ENCODE data around the gene FSTL4. TPM values are rescaled to one million over a fixed set of nuclear protein-coding genes. Genes with fewer than 3 reads are reported as not detected.

The FSTL4 gene
- total and polyA plus RNA-seq, 2 experiments from 2014 or later, result 0.47 to 0.74 TPM

DNA sequence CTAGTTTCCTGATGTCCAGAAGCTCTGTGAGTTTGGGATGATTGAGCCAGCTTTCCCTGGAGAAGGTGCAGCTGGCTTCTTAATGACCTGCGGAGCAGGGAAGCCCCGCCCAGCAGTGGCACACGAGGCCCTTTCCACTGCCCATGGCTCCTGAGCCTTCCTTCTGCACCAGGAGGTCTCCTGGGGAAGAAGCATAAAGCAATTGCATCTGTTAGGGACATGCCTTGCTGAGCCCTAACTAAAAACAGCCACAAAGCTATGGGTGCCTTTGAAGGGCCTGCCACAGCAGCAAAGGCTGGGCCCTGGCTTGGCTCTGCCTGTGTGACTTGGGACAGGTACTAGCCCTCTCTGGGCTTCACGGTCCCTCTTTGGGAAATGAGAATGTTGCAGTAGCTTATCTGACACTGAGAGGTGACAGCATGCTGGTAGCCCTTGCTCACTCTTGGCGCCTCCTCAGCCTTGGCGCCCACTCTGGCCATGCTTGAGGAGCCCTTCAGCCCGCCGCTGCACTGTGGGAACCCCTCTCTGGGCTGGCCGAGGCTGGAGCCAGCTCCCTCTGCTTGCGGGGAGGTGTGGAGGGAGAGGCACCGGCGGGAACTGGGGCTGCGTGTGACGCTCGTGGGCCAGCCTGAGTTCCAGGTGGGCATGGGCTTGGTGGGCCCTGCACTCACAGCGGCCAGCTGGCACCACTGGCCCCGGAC, 218.4 kb downstream of the FSTL4 start:
- Histone ChIP-seq H3K79me2 (no peaks in the 10 kb centered on the region), H2AFZ (no peak overlapping the region), H4K20me1 (ENCODE audit: insufficient read depth, poor library complexity, severe bottlenecking) (no peaks in the 10 kb centered on the region), H3K9me3 (ENCODE audit: low read depth) (no peaks in the 10 kb centered on the region), H3K9me2 (replicated peaks; ENCODE audit: insufficient read depth) (no peaks in the 10 kb centered on the region), H3K4me1 (ENCODE audit: insufficient read depth) (peaks cover 13% of the 10 kb centered on the region), H3K4me2 (no peak overlapping the region), H3K36me3 (replicated peaks; ENCODE audit: insufficient read depth, low read depth) (no peaks in the 10 kb centered on the region), H3K27me3 (no peaks in the 10 kb centered on the region), H3K27ac (no peak overlapping the region), H3K4me3 (no peak overlapping the region)
- no peak for TF ChIP-seq EZH2phosphoT487 (IDR thresholded peaks at IDR 0.05; ENCODE audit: low read depth, severe bottlenecking, unreplicated experiment)
- no peak for TF ChIP-seq EZH2 (IDR thresholded peaks at IDR 0.05; ENCODE audit: borderline replicate concordance)
- TF ChIP-seq, protein P1, sequence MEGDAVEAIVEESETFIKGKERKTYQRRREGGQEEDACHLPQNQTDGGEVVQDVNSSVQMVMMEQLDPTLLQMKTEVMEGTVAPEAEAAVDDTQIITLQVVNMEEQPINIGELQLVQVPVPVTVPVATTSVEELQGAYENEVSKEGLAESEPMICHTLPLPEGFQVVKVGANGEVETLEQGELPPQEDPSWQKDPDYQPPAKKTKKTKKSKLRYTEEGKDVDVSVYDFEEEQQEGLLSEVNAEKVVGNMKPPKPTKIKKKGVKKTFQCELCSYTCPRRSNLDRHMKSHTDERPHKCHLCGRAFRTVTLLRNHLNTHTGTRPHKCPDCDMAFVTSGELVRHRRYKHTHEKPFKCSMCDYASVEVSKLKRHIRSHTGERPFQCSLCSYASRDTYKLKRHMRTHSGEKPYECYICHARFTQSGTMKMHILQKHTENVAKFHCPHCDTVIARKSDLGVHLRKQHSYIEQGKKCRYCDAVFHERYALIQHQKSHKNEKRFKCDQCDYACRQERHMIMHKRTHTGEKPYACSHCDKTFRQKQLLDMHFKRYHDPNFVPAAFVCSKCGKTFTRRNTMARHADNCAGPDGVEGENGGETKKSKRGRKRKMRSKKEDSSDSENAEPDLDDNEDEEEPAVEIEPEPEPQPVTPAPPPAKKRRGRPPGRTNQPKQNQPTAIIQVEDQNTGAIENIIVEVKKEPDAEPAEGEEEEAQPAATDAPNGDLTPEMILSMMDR (IDR thresholded peaks at IDR 0.05; ENCODE audit: poor library complexity), result no peak
- whole genome bisulfite sequencing (ENCODE audit: low lambda C conversion rate, missing lambda C conversion rate), result 96% methylated on average over 16 of the region's 17 CpGs
- DNase-seq (ENCODE audit: low spot score), result no peak

DNA sequence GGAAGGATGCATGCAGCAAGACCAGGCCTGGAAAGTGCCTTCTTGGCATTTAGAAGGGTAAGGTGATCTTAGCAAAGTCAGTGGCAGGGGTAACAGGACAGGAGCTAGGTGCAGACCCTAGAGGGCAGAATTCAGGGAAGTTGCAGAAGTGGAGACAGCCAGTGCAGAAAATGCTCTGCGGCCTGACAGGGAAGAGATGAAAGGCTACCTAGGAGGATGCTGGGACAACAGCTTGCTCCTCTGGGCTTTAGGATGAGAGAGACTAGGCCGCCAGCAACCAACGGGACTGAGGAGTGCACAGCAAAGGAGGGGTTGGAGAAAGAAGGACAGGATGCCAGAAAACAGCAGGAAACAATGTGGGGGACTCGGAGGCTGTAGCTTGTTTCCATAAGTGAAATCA, 219.9 kb downstream of the FSTL4 start:
- Histone ChIP-seq H3K27ac (no peak overlapping the region), H3K79me2 (no peaks in the 10 kb centered on the region), H3K4me3 (no peak overlapping the region), H3K4me1 (ENCODE audit: insufficient read depth) (peaks cover 13% of the 10 kb centered on the region), H2AFZ (no peak overlapping the region), H3K36me3 (replicated peaks; ENCODE audit: insufficient read depth, low read depth) (no peaks in the 10 kb centered on the region), H3K9me2 (replicated peaks; ENCODE audit: insufficient read depth) (no peaks in the 10 kb centered on the region), H3K4me2 (no peak overlapping the region), H3K9me3 (ENCODE audit: low read depth) (no peaks in the 10 kb centered on the region), H3K27me3 (no peaks in the 10 kb centered on the region), H4K20me1 (ENCODE audit: insufficient read depth, poor library complexity, severe bottlenecking) (no peaks in the 10 kb centered on the region)
- no peak for DNase-seq (ENCODE audit: low spot score)
- TF ChIP-seq, protein P1 (IDR thresholded peaks at IDR 0.05; ENCODE audit: poor library complexity), result no peak
- TF ChIP-seq EZH2 (IDR thresholded peaks at IDR 0.05; ENCODE audit: borderline replicate concordance) (no peak), EZH2phosphoT487 (IDR thresholded peaks at IDR 0.05; ENCODE audit: low read depth, severe bottlenecking, unreplicated experiment) (no peak)
- 92% methylated on average over 4 of the region's 4 CpGs for WGBS (ENCODE audit: low lambda C conversion rate, missing lambda C conversion rate)

DNA sequence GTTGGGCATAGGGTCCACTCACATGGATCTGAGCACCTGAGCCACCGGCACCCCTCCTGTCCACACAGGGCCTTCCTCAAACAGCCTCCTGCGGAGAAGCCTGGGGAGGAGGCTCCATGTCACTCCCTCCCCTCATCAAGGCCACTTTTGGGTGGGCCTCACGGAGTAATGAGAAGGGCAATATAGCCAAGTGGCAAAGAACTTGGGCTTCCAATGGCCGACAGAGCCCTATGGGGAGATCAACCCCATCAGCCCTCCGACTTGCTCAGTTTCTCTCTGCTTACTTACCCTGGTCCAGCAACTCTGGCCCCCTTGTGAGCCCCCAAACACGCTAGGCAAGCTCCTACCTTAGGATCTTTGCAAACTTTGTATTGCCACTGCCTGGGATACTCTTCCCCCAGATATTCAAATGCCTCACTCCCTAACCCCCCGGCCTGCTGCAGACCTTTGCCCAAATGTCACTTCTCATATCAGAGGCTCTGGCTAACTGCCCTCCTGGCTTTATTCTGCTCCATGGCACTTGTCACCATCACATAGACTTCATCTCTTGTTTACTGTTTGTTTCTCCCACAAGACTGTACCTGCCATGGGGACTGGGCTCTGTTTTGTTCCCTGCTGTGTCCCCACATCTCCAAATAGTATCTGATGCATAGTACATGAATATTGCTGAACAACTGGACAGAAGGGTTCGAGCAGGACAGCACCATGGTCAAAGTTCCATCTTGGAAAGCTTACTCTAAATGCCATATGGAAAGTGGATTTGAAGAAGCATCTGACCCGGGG, 220.8 kb downstream of the FSTL4 start:
- H3K27me3 ChIP-seq, result no peaks in the 10 kb centered on the region
- no peaks in the 10 kb centered on the region for H3K9me2 ChIP-seq (replicated peaks; ENCODE audit: insufficient read depth)
- TF ChIP-seq, protein P1 (IDR thresholded peaks at IDR 0.05; ENCODE audit: poor library complexity), result no peak
- TF ChIP-seq EZH2 (IDR thresholded peaks at IDR 0.05; ENCODE audit: borderline replicate concordance) (no peak), EZH2phosphoT487 (IDR thresholded peaks at IDR 0.05; ENCODE audit: low read depth, severe bottlenecking, unreplicated experiment) (no peak)
- WGBS (ENCODE audit: low lambda C conversion rate, missing lambda C conversion rate), result 92% methylated on average over 9 of the region's 9 CpGs
- H3K9me3 ChIP-seq (ENCODE audit: low read depth), result no peaks in the 10 kb centered on the region
- H3K79me2 ChIP-seq, result no peaks in the 10 kb centered on the region
- peaks cover 5% of the 10 kb centered on the region for H3K4me1 ChIP-seq (ENCODE audit: insufficient read depth)
- H3K4me3 ChIP-seq, result no peak overlapping the region
- no peaks in the 10 kb centered on the region for H4K20me1 ChIP-seq (ENCODE audit: insufficient read depth, poor library complexity, severe bottlenecking)
- no peak overlapping the region for H3K4me2 ChIP-seq
- no peaks in the 10 kb centered on the region for H3K36me3 ChIP-seq (replicated peaks; ENCODE audit: insufficient read depth, low read depth)
- DNase-seq (ENCODE audit: low spot score), result no peak
- no peak overlapping the region for H3K27ac ChIP-seq
- no peak overlapping the region for H2AFZ ChIP-seq
